Fibroblast of lung (primary cell): ENCODE data around the gene TSACC. TPM values are rescaled to one million over a fixed set of nuclear protein-coding genes. Genes with fewer than 3 reads are reported as not detected.
A peak's percentile ranks its signal among the peaks of the same experiment; 100 is the strongest.

ENCODE experiments used
- DNase-seq, 2 donors: peaks; one replicate each; pipeline versions ENCODE4 v3.0.0 to v3.0.0-alpha.2; 2010; ENCODE audit warnings: low read depth in 2 of 2
- H2AFZ ChIP-seq: 2 replicates; pipeline ENCODE4 v1.5.1; 2012; ENCODE audit warnings: low read length, control low read depth, inconsistent platforms
- H3K27ac ChIP-seq: 2 replicates; pipeline ENCODE4 v1.5.1; 2011; ENCODE audit warnings: low read length, control low read depth; ENCODE audit not compliant: insufficient read depth
- H3K27me3 ChIP-seq: 2 replicates; pipeline ENCODE4 v1.5.1; 2011; ENCODE audit warnings: mild to moderate bottlenecking, low read length; ENCODE audit not compliant: control insufficient read depth, insufficient read depth
- H3K36me3 ChIP-seq: 2 replicates; pipeline ENCODE4 v1.5.1; 2011; ENCODE audit warnings: low read length; ENCODE audit not compliant: control insufficient read depth, insufficient read depth
- H3K4me1 ChIP-seq: 2 replicates; pipeline ENCODE4 v1.5.1; 2011; ENCODE audit warnings: low read length; ENCODE audit not compliant: control insufficient read depth, insufficient read depth; ENCODE audit errors: extremely low read depth
- H3K4me2 ChIP-seq: 2 replicates; pipeline ENCODE4 v1.5.1; 2011; ENCODE audit warnings: low read length, control low read depth; ENCODE audit not compliant: insufficient read depth; ENCODE audit errors: extremely low read depth
- H3K4me3 ChIP-seq, 4 experiments: fragments of 200-600 bp in 1 of 4; sonication (generic) in 1 of 4; replicated peaks in 1 of 4; 2 replicates each; pipeline ENCODE4 v1.5.1; 2011 to 2016; ENCODE audit warnings: low read length in 4 of 4, low read depth in 3 of 4, mild to moderate bottlenecking in 3 of 4, control low read depth in 2 of 4, inconsistent platforms in 1 of 4, mixed read lengths in 1 of 4; ENCODE audit not compliant: insufficient read depth in 1 of 4; ENCODE audit errors: control extremely low read depth in 1 of 4
- H3K79me2 ChIP-seq: 2 replicates; pipeline ENCODE4 v1.5.1; 2012; ENCODE audit warnings: mild to moderate bottlenecking, low read length, inconsistent platforms; ENCODE audit not compliant: control insufficient read depth, insufficient read depth
- H3K9ac ChIP-seq: 2 replicates; pipeline ENCODE4 v1.5.1; 2011; ENCODE audit warnings: mild to moderate bottlenecking, low read length, control low read depth; ENCODE audit not compliant: insufficient read depth
- H3K9me3 ChIP-seq: 2 replicates; pipeline ENCODE4 v1.5.1; 2012; ENCODE audit warnings: low read depth, low read length; ENCODE audit not compliant: control insufficient read depth, insufficient read depth
- H4K20me1 ChIP-seq: 2 replicates; pipeline ENCODE4 v1.5.1; 2011; ENCODE audit warnings: low read length; ENCODE audit not compliant: control insufficient read depth, insufficient read depth; ENCODE audit errors: extremely low read depth
- CTCF ChIP-seq, 2 donors: IDR thresholded peaks in 1 of 2; conservative IDR thresholded peaks in 1 of 2; 1 replicate in 1 of 2; 2 replicates in 1 of 2; pipeline ENCODE4 v1.5.1; 2011 to 2012; ENCODE audit warnings: low read length in 2 of 2, control low read depth in 1 of 2, inconsistent platforms in 1 of 2, low read depth in 1 of 2, mild to moderate bottlenecking in 1 of 2
- EZH2 ChIP-seq: IDR thresholded peaks from 2 replicates; pipeline ENCODE4 v1.5.1; 2012; ENCODE audit warnings: low read length, control low read depth, mild to moderate bottlenecking; ENCODE audit errors: missing control alignments
- polyA plus RNA-seq, 2 donors: library from polyadenylated mRNA; depleted of rRNA in 1 of 2; stranded (reverse) in 1 of 2; unstranded in 1 of 2; fragments of >200 nt; gene quantifications; 2 replicates each; pipeline ENCODE4 v1.2.1, GENCODE V29; 2011 to 2012; ENCODE audit warnings: missing spikeins in 1 of 2
- total RNA-seq: library from RNA; depleted of rRNA; stranded (reverse); fragments of >200 nt; gene quantifications from 2 replicates; pipeline ENCODE4 v1.2.1, GENCODE V29; 2014

TSACC gene
- total and polyA plus RNA-seq, 2 donors (not counting 1 experiment from before 2014, with no cell fraction given) = 0.50 to 0.54 TPM

- Histone ChIP-seq H4K20me1 (no peaks in the 10 kb centered on the region), H3K4me1 (no peaks in the 10 kb centered on the region), H3K9ac (no peak overlapping the region), H3K9me3 (no peaks in the 10 kb centered on the region), H2AFZ (no peak overlapping the region), H3K27ac (no peak overlapping the region), H3K27me3 (peaks cover 16% of the 10 kb centered on the region), H3K79me2 (no peaks in the 10 kb centered on the region), H3K4me2 (no peak overlapping the region), H3K36me3 (no peaks in the 10 kb centered on the region), H3K4me3 (no peak overlapping the region)
- TF ChIP-seq EZH2 = no peak
- TF ChIP-seq CTCF (conservative IDR thresholded peaks at IDR 0.05 in 1 of 2, IDR thresholded peaks at IDR 0.05 in 1 of 2; ENCODE audit: low read depth in 1 of 2, low read length in 2 of 2) = peak; percentile 77 to 96
- DNase-seq = peak; percentile 43 to 47
Measured at GRCh38 chr1:156383023-156383422, 44.7 kb downstream of the TSACC start.

- H3K79me2 ChIP-seq = no peaks in the 10 kb centered on the region
- DNase-seq = no peak
- no peaks in the 10 kb centered on the region for H4K20me1 ChIP-seq
- no peak overlapping the region for H3K4me3 ChIP-seq
- H3K9me3 ChIP-seq = no peaks in the 10 kb centered on the region
- H3K27ac ChIP-seq = no peak overlapping the region
- H3K27me3 ChIP-seq = peaks cover 25% of the 10 kb centered on the region
- H3K4me2 ChIP-seq = no peak overlapping the region
- no peak overlapping the region for H2AFZ ChIP-seq
- no peaks in the 10 kb centered on the region for H3K4me1 ChIP-seq
- no peak for TF ChIP-seq CTCF (conservative IDR thresholded peaks at IDR 0.05 in 1 of 2, IDR thresholded peaks at IDR 0.05 in 1 of 2; ENCODE audit: low read depth in 1 of 2, low read length in 2 of 2)
- no peak for TF ChIP-seq EZH2
- no peak overlapping the region for H3K9ac ChIP-seq
- H3K36me3 ChIP-seq = no peaks in the 10 kb centered on the region
Measured at GRCh38 chr1:156384007-156384406, 45.7 kb downstream of the TSACC start.

GRCh38 chr1:156384658-156385057, 46.3 kb downstream of the TSACC start:
- Histone ChIP-seq H4K20me1 (no peaks in the 10 kb centered on the region), H3K9me3 (no peaks in the 10 kb centered on the region), H3K4me1 (no peaks in the 10 kb centered on the region), H3K27ac (no peak overlapping the region), H3K36me3 (no peaks in the 10 kb centered on the region), H3K79me2 (no peaks in the 10 kb centered on the region), H3K27me3 (peaks cover 31% of the 10 kb centered on the region), H2AFZ (no peak overlapping the region), H3K9ac (no peak overlapping the region), H3K4me2 (no peak overlapping the region), H3K4me3 (no peak overlapping the region)
- no peak for TF ChIP-seq CTCF (conservative IDR thresholded peaks at IDR 0.05 in 1 of 2, IDR thresholded peaks at IDR 0.05 in 1 of 2; ENCODE audit: low read depth in 1 of 2, low read length in 2 of 2)
- no peak for TF ChIP-seq EZH2
- no peak for DNase-seq
